Measurements from ENCODE around the gene ZNF174.

ZNF174 gene

GRCh38 chr16:3388325-3388724 lies 12.7 kb upstream of the ZNF174 start:
- no peak for DNase-seq (ENCODE audit: low read depth in 1 of 2, low spot score in 1 of 2)
- TF ChIP-seq POLR2AphosphoS5 (IDR thresholded peaks at IDR 0.05; ENCODE audit: low read depth) (no peak), CTCF (IDR thresholded peaks at IDR 0.05; ENCODE audit: insufficient read depth, low read length) (no peak)

GRCh38 chr16:3389663-3390338 lies 11.2 kb upstream of the ZNF174 start:
- peak in 1 of 2 experiments; percentile 4 for DNase-seq (ENCODE audit: low read depth in 1 of 2, low spot score in 1 of 2)
- no peak overlapping the region for H3K4me3 ChIP-seq (replicated peaks; ENCODE audit: insufficient read depth, low read length)
- TF ChIP-seq CTCF (IDR thresholded peaks at IDR 0.05; ENCODE audit: insufficient read depth, low read length) (no peak), GABPA (IDR thresholded peaks at IDR 0.05; ENCODE audit: low read depth) (no peak), POLR2AphosphoS5 (IDR thresholded peaks at IDR 0.05; ENCODE audit: low read depth) (no peak; the same call in 1 of the 2 replicates), REST (IDR thresholded peaks at IDR 0.05; ENCODE audit: insufficient replicate concordance, low read depth) (no peak), SPI1 (IDR thresholded peaks at IDR 0.05; ENCODE audit: borderline replicate concordance, low read depth) (no peak)
- H3K27me3 ChIP-seq (ENCODE audit: insufficient read depth, poor library complexity, severe bottlenecking): no peaks in the 10 kb centered on the region
- H3K27ac ChIP-seq (replicated peaks): no peak overlapping the region

More at GRCh38 chr16:3388325-3388724, 12.7 kb upstream of the ZNF174 start:
- Histone ChIP-seq H3K27me3 (ENCODE audit: insufficient read depth, poor library complexity, severe bottlenecking) (no peaks in the 10 kb centered on the region), H3K4me3 (replicated peaks; ENCODE audit: insufficient read depth, low read length) (no peak overlapping the region), H3K27ac (replicated peaks) (no peak overlapping the region)

- H3K27ac ChIP-seq (replicated peaks): peak overlapping the region; percentile 84
- peak overlapping the region; percentile 87 for H3K4me3 ChIP-seq (replicated peaks; ENCODE audit: insufficient read depth, low read length)
- no peak for DNase-seq (ENCODE audit: low read depth in 1 of 2, low spot score in 1 of 2)
- no peak for TF ChIP-seq SPI1 (IDR thresholded peaks at IDR 0.05; ENCODE audit: borderline replicate concordance, low read depth)
- no peak for TF ChIP-seq CTCF (IDR thresholded peaks at IDR 0.05; ENCODE audit: insufficient read depth, low read length)
- no peak for TF ChIP-seq REST (IDR thresholded peaks at IDR 0.05; ENCODE audit: insufficient replicate concordance, low read depth)
- TF ChIP-seq GABPA (IDR thresholded peaks at IDR 0.05; ENCODE audit: low read depth): no peak
- TF ChIP-seq POLR2AphosphoS5 (IDR thresholded peaks at IDR 0.05; ENCODE audit: low read depth): no peak
- no peaks in the 10 kb centered on the region for H3K27me3 ChIP-seq (ENCODE audit: insufficient read depth, poor library complexity, severe bottlenecking)
These were observed 603 bp upstream of the ZNF174 start for GRCh38 chr16:3400446-3400778.
